Fibroblast of lung (primary cell): Measurements from ENCODE around the gene ZDHHC14. TPM values are rescaled to one million over a fixed set of nuclear protein-coding genes. Genes with fewer than 3 reads are reported as not detected.
"Not testable (repeated sequence)": the region's sequence is repeated elsewhere in the genome, so short reads cannot be mapped to it uniquely, and the experiment has no call there.

Experiments used
- DNase-seq, 2 donors: peaks; one replicate each; pipeline versions ENCODE4 v3.0.0 to v3.0.0-alpha.2; 2010; ENCODE audit warnings: low read depth in 2 of 2
- H2AFZ ChIP-seq: 2 replicates; pipeline ENCODE4 v1.5.1; 2012; ENCODE audit warnings: low read length, control low read depth, inconsistent platforms
- H3K27ac ChIP-seq: 2 replicates; pipeline ENCODE4 v1.5.1; 2011; ENCODE audit warnings: low read length, control low read depth; ENCODE audit not compliant: insufficient read depth
- H3K27me3 ChIP-seq: 2 replicates; pipeline ENCODE4 v1.5.1; 2011; ENCODE audit warnings: mild to moderate bottlenecking, low read length; ENCODE audit not compliant: control insufficient read depth, insufficient read depth
- H3K36me3 ChIP-seq: 2 replicates; pipeline ENCODE4 v1.5.1; 2011; ENCODE audit warnings: low read length; ENCODE audit not compliant: control insufficient read depth, insufficient read depth
- H3K4me1 ChIP-seq: 2 replicates; pipeline ENCODE4 v1.5.1; 2011; ENCODE audit warnings: low read length; ENCODE audit not compliant: control insufficient read depth, insufficient read depth; ENCODE audit errors: extremely low read depth
- H3K4me2 ChIP-seq: 2 replicates; pipeline ENCODE4 v1.5.1; 2011; ENCODE audit warnings: low read length, control low read depth; ENCODE audit not compliant: insufficient read depth; ENCODE audit errors: extremely low read depth
- H3K4me3 ChIP-seq, 4 experiments: fragments of 200-600 bp in 1 of 4; sonication (generic) in 1 of 4; replicated peaks in 1 of 4; 2 replicates each; pipeline ENCODE4 v1.5.1; 2011 to 2016; ENCODE audit warnings: low read length in 4 of 4, low read depth in 3 of 4, mild to moderate bottlenecking in 3 of 4, control low read depth in 2 of 4, inconsistent platforms in 1 of 4, mixed read lengths in 1 of 4; ENCODE audit not compliant: insufficient read depth in 1 of 4; ENCODE audit errors: control extremely low read depth in 1 of 4
- H3K79me2 ChIP-seq: 2 replicates; pipeline ENCODE4 v1.5.1; 2012; ENCODE audit warnings: mild to moderate bottlenecking, low read length, inconsistent platforms; ENCODE audit not compliant: control insufficient read depth, insufficient read depth
- H3K9ac ChIP-seq: 2 replicates; pipeline ENCODE4 v1.5.1; 2011; ENCODE audit warnings: mild to moderate bottlenecking, low read length, control low read depth; ENCODE audit not compliant: insufficient read depth
- H3K9me3 ChIP-seq: 2 replicates; pipeline ENCODE4 v1.5.1; 2012; ENCODE audit warnings: low read depth, low read length; ENCODE audit not compliant: control insufficient read depth, insufficient read depth
- H4K20me1 ChIP-seq: 2 replicates; pipeline ENCODE4 v1.5.1; 2011; ENCODE audit warnings: low read length; ENCODE audit not compliant: control insufficient read depth, insufficient read depth; ENCODE audit errors: extremely low read depth
- EZH2 ChIP-seq: IDR thresholded peaks from 2 replicates; pipeline ENCODE4 v1.5.1; 2012; ENCODE audit warnings: low read length, control low read depth, mild to moderate bottlenecking; ENCODE audit errors: missing control alignments
- polyA plus RNA-seq, 2 donors: library from polyadenylated mRNA; depleted of rRNA in 1 of 2; stranded (reverse) in 1 of 2; unstranded in 1 of 2; fragments of >200 nt; gene quantifications; 2 replicates each; pipeline ENCODE4 v1.2.1, GENCODE V29; 2011 to 2012; ENCODE audit warnings: missing spikeins in 1 of 2
- total RNA-seq: library from RNA; depleted of rRNA; stranded (reverse); fragments of >200 nt; gene quantifications from 2 replicates; pipeline ENCODE4 v1.2.1, GENCODE V29; 2014
- TF ChIP-seq, protein P1 (sequence below), 2 donors: IDR thresholded peaks in 1 of 2; conservative IDR thresholded peaks in 1 of 2; 1 replicate in 1 of 2; 2 replicates in 1 of 2; pipeline ENCODE4 v1.5.1; 2011 to 2012; ENCODE audit warnings: low read length in 2 of 2, control low read depth in 1 of 2, inconsistent platforms in 1 of 2, low read depth in 1 of 2, mild to moderate bottlenecking in 1 of 2

The ZDHHC14 gene
- total and polyA plus RNA-seq, 2 donors (not counting 1 experiment from before 2014, with no cell fraction given) = 1.7 to 3.5 TPM

DNA sequence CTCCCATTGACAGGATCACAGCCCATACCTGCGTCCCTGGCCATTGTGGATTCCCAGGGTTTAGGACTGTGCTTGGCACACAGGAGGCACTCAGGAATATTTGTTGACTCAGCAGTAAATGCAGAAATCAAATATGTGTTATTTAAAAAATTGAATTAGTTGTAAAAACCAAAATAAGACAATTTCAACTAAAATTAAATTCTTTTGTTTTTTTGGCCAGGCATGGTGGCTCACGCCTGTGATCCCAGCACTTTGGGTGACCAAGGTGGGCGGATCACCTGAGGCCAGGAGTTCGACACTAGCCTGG is 85.3 kb downstream of the ZDHHC14 start:
- H2AFZ ChIP-seq = no peak overlapping the region
- no peak overlapping the region for H3K27ac ChIP-seq
- H3K36me3 ChIP-seq = no peaks in the 10 kb centered on the region
- no peak overlapping the region for H3K4me2 ChIP-seq
- H3K27me3 ChIP-seq = no peaks in the 10 kb centered on the region
- DNase-seq = no peak
- H3K9ac ChIP-seq = no peak overlapping the region
- no peaks in the 10 kb centered on the region for H4K20me1 ChIP-seq
- H3K9me3 ChIP-seq = no peaks in the 10 kb centered on the region
- H3K4me3 ChIP-seq = no peak overlapping the region
- TF ChIP-seq EZH2 = no peak
- TF ChIP-seq, protein P1, sequence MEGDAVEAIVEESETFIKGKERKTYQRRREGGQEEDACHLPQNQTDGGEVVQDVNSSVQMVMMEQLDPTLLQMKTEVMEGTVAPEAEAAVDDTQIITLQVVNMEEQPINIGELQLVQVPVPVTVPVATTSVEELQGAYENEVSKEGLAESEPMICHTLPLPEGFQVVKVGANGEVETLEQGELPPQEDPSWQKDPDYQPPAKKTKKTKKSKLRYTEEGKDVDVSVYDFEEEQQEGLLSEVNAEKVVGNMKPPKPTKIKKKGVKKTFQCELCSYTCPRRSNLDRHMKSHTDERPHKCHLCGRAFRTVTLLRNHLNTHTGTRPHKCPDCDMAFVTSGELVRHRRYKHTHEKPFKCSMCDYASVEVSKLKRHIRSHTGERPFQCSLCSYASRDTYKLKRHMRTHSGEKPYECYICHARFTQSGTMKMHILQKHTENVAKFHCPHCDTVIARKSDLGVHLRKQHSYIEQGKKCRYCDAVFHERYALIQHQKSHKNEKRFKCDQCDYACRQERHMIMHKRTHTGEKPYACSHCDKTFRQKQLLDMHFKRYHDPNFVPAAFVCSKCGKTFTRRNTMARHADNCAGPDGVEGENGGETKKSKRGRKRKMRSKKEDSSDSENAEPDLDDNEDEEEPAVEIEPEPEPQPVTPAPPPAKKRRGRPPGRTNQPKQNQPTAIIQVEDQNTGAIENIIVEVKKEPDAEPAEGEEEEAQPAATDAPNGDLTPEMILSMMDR (conservative IDR thresholded peaks at IDR 0.05 in 1 of 2, IDR thresholded peaks at IDR 0.05 in 1 of 2; ENCODE audit: low read depth in 1 of 2, low read length in 2 of 2) = no peak
- no peaks in the 10 kb centered on the region for H3K79me2 ChIP-seq
- no peaks in the 10 kb centered on the region for H3K4me1 ChIP-seq

DNA sequence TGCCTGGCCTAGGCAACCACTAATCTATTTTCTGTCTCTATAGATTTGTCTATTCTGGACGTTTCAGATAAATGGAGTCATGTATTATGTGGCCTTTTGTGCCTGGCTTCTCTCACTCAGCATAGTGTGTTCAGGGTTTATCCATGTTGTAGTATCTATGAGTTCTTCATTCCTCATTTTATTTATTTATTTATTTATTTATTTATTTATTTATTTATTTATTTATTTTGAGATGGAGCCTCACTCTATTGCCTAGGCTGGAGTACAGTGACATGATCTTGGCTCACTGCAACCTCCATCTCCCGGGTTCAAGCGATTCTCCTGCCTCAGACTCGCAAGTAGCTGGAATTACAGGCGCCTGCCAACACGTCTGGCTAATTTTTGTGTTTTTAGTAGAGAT is 86.3 kb downstream of the ZDHHC14 start:
- H4K20me1 ChIP-seq, H3K9ac ChIP-seq, DNase-seq, H3K4me1 ChIP-seq, H3K27ac ChIP-seq, H3K4me2 ChIP-seq, H3K79me2 ChIP-seq, H2AFZ ChIP-seq, H3K27me3 ChIP-seq, H3K4me3 ChIP-seq, H3K9me3 ChIP-seq, H3K36me3 ChIP-seq: not testable (repeated sequence)

DNA sequence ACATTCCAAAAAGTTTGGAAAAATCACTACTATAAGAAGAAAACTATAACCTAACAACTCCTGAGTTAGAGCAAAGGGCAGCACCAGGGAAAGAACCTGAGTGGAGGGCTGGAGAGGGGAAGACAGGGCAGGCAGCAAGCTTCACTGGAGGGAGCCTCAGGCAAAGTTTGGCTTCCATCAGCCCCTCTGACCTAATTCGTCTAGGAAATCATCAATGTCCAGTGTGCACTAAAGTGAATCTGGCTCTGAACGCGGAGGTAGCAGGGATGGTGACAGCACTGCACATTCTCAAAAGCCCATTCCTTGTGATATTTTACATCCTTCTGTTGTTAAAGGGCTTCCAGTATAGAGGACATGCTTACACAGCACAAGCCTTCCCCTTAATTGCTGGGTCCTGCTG is 87.1 kb downstream of the ZDHHC14 start:
- Histone ChIP-seq H3K4me2 (no peak overlapping the region), H4K20me1 (no peaks in the 10 kb centered on the region), H3K79me2 (no peaks in the 10 kb centered on the region), H3K9ac (no peak overlapping the region), H3K4me3 (no peak overlapping the region), H2AFZ (no peak overlapping the region), H3K27me3 (no peaks in the 10 kb centered on the region), H3K4me1 (no peaks in the 10 kb centered on the region), H3K9me3 (no peaks in the 10 kb centered on the region), H3K36me3 (no peaks in the 10 kb centered on the region), H3K27ac (no peak overlapping the region)
- TF ChIP-seq EZH2 = no peak
- TF ChIP-seq, protein P1 (conservative IDR thresholded peaks at IDR 0.05 in 1 of 2, IDR thresholded peaks at IDR 0.05 in 1 of 2; ENCODE audit: low read depth in 1 of 2, low read length in 2 of 2) = no peak
- DNase-seq = no peak

DNA sequence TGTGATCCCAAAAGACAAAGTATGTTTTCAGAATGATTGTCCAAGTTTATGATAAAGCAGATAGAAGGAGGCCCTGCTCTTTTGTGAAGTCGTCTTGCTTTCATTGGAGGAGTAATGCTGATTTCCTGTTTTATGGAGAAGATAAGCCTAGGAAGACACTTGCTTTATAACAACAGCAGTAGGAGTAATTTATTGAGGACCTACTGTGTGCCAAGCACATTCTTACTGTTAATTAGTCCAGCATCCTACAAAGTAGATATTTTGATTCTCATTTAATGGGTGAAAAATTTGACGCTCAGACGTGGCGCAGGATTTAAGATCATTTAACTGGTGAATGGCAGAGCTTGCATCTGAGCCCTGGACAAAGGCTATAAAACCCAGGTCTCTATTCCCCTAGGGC is 87.6 kb downstream of the ZDHHC14 start:
- Histone ChIP-seq H3K27me3 (no peaks in the 10 kb centered on the region), H3K4me2 (no peak overlapping the region), H3K4me1 (no peaks in the 10 kb centered on the region), H3K9me3 (no peaks in the 10 kb centered on the region), H3K79me2 (no peaks in the 10 kb centered on the region), H3K4me3 (no peak overlapping the region), H2AFZ (no peak overlapping the region), H4K20me1 (no peaks in the 10 kb centered on the region), H3K36me3 (no peaks in the 10 kb centered on the region), H3K27ac (no peak overlapping the region), H3K9ac (no peak overlapping the region)
- DNase-seq = no peak
- no peak for TF ChIP-seq EZH2
- TF ChIP-seq, protein P1 (conservative IDR thresholded peaks at IDR 0.05 in 1 of 2, IDR thresholded peaks at IDR 0.05 in 1 of 2; ENCODE audit: low read depth in 1 of 2, low read length in 2 of 2) = no peak
